NCI-H2171 (cell line): ENCODE data around the gene MIER1.
"Not testable (repeated sequence)": the region's sequence is repeated elsewhere in the genome, so short reads cannot be mapped to it uniquely, and the experiment has no call there.

Experiments used
- DNase-seq: peaks from one replicate; lab custom pipeline; 2025; lab: John Stamatoyannopoulos, UW

MIER1 gene

DNA sequence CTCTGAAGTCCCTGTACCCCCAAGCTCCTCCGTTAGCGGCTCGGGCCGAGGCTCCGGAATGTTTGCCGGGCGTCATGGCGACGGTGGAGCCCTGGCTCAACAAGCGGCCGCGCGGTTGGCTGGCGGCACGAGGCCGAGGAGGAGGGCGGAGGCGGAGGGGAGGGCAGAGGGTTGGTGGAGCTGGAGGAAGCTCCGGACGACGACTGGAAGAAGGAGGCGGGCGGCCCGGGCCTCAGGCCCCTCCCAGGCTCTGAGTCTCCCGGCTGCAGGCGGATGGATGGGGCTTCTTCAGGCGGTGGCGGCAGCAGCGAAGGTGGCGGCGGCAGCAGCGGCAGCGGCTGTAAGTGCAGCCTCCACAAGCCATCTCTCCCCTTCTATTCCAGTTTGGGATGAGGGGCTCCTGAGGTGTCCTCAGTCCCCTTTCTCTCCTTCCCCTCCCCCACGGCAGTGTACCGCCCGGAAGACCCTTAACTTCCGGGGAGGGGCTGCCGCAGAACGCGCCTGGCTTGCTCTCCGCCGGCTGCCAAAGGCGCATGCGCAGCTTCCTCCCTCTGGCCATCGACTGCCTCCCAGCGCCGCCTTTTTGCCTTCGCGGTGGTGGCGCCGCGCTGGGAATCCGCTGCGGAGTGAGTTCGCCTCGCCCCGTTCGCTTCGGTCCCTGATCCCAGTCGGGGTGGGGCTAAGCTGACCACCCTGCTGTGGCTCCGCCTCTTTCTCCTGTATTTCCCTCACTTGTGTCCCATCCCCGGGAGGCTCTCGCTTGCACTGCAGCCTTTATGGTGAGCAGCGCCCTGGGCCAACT is at the start of gene MIER1, which contains the start of gene DNAI4:
Gene MIER1 (plus strand): TSS at position 235 of the 802 bp plus-strand sequence. CDS start 39 bp downstream, at position 274.
Gene DNAI4 (minus strand): TSS at position 101 of the 802 bp plus-strand sequence. CDS start 25 bp downstream, at position 76.
- DNase-seq, result peak; percentile 96

DNA sequence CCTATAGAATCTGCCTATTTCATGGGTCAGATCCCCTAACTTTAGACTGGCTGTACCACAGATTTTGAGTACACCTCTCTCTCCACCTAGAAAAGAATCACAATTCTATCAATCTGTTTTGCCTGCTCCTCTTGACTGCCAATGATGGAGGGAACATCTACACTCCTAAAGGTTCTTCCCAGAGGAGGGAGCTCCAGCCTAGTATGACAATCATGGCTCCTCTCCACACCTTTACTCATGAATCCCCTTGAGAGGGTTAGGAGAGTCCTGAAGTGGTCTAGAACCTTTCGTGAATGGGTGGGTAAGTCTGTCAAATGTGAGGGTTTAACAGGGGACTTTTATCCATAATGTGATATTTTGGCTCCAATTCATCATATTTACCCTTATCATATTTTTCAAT is 48.1 kb upstream of the MIER1 start:
- DNase-seq, result no peak

DNA sequence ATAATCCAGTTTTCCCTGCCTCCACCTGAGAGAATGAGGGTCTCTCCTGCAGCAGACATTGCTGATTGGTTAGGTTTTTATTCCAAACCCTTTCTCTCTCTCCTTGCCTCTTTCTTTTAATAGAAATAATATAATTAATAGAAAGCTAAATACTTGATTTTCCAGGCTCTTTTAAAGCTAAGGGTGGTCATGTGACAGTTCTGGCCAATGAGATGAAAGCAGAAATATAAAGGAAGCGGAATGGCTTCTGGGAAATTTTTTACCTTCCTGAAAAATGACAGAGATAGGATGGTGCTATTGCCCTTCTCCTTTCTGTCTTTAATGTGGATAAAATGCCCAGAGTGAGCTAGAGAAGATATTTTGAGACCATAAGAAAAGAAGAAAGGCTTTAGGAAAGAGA is 35.8 kb upstream of the MIER1 start:
- no peak for DNase-seq

DNA sequence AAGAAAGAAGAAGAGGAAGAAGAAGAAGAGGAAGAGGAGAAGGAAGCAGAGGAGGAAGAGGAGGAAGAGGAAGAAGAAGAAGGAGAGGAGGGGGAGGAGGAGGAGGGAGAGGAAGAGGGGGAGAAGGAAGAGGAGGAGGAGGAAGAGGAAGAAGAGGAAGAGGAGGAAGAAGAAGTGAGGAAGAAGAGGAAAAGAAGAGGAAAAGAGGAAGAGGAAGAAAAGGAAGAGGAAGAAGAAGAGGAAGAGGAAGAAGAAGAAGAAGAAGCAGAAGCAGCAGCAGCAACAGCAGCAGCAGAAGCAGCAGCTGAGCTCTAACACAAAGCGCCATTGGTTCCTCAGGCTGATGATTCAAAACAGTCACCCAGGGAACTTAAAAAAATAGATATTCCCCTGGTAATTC is 34.2 kb upstream of the MIER1 start:
- no peak for DNase-seq

DNA sequence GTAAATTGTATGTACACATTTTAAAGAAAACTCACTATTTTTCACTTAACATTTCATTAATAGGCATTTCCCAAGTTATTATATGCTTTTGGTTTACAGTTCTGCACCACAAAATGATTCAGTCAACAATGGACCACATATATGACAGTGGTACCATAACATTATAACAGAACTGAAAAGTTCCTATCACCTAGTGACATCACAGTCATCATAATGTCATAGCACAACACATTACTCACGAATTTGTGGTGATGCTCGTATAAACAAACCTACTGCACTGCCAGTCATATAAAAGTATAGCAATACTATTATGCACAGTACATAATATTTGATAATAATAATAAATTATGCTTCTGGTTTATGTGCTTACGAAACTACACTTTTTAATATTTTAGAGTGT is 31.1 kb upstream of the MIER1 start:
- no peak for DNase-seq

DNA sequence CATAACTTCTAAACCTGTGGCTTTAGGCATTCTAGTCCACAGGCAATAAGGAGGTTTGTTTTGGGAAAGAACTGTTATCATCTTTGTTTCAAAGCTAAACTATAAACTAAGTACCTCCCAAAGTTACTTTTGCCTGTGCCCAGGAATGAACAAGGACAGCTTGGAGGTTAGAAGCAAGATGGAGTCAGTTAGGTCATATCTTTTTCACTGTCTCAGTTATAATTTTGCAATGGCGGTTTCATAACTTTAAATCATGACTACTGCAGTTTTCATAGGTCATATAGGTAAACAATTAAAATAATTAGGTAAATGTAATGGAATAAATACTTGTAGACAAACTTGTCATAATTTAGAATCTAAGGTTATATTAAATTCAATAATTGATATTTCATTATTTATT is 9.6 kb upstream of the MIER1 start:
- DNase-seq, result not testable (repeated sequence)

DNA sequence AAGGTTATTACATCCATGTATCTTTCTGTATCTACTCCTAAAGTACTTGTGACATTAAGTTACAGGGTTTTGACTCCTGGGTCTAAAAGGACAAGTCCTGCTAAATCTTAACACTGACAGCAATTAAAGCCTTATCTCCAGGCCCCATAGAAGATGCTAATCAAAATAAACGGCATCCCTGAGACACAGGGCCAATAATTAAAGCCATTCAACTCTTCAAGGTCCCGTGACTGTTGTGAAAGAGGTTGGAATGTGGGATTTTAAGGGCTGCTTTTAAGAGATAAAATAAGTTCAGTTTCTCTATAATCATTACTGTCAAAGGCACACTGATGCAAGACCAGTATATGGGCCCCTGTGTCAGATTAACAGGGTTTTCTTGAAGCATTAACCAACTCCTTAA is 8.5 kb upstream of the MIER1 start:
- DNase-seq, result no peak

DNA sequence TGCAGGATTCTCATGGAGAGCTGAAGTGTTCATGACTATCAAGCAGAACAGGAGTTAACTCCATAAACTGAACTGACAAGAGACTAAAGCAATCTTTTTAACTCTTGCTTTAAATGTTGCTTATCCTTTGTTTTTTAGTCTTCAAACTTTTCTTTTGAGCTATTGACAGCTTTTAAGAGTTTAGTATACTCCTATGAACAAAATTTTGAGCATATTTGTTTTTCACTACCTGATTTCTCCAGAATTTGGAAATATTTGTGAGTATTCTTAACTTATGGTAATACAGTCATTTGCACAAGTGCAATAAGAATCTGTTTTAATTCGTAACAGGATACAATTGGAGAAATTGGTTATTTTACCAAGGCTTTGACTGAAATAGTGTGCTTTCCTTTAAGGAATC is 7.3 kb upstream of the MIER1 start:
- DNase-seq, result no peak

DNA sequence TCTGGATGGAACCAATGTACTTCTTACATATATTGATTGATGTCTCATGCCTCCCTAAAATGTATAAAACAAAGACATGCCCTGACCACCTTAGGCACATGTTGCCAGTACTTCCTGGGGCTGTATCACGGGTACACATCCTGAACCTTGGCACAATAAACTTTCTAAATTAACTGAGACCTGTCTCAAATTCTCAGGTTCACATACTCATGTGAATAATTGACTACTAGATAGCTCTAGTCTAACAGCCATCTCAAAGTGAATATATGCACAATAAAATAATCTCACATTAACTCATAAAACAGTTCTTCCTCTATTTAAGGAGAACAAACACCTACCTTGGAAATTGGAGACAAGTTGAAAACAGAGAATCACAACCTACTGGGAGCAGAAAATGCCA is 5.7 kb upstream of the MIER1 start:
- DNase-seq, result no peak

DNA sequence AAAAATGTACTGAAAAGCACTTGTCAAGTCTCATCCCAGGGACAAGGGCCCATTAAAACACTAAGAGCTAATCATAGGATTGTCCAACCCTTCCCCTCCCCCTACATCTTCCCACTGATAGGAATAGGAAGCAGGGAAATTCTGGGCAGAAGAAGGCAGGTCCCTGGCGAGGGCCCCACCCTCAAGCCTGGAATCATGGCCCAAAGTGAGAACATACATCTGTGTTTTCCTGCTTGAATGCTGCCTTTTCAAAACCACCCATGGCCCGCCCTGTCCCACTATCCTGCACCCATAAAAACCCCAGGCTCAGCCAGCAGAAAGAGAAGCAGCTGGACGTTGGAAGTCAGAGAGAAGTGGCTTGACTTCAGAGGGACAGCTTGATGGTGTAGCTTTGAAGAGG is 5.0 kb upstream of the MIER1 start:
- no peak for DNase-seq

DNA sequence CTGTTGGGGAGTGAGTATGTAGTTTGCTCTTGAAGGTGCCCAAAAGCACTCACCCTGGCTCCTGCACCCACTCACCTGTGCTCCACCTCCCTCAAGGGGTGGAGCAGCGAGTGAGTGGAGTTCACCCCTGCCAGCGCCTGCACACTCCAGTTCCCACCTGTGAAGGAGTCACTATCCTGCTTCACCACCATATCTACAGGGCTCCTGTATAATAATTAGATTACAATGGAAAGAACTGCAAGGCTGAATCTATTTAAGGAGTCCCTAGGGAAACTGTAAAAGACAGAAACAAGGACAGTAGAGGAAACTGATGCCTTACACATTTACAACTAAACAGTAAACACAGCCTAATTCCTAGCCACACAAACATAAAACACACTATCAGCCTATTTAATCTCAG is 4.2 kb upstream of the MIER1 start:
- no peak for DNase-seq

DNA sequence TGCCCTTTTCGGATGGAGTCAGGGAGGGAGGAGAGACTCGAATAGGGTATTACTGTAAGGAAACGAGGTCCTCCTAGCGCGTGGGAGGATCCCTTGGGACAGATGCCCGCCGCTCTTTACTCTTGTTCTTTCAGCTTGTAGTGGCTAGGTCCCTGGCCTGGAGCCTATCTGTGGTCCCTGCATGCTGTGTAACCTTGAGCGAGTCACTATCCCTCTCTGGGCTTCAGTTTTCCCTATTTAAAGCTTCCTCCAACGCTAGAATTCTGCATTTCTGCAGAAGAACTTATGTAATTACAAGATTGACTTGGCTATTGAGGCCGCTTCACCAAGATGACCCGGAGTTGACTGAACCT is 744 bp downstream of the MIER1 start:
- no peak for DNase-seq

DNA sequence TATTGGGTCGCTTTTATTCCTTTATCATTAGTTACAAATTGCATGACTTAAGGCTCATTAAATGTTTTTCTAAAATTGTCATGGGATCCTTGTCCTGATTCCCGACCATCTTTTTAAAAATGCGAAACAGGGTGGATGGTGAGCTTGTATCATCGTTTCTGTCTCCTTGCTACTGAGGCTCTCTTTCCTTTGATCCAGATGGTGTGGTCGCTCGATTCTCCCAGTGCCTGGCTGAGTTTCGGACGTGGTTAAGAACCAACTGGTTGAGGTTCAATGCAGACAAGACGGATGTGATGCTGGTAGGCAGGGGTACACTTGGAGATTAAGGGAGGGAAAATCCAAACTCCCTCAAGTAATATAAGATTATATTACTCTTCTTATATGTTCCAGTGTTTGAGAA is 1.2 kb downstream of the MIER1 start:
- no peak for DNase-seq

DNA sequence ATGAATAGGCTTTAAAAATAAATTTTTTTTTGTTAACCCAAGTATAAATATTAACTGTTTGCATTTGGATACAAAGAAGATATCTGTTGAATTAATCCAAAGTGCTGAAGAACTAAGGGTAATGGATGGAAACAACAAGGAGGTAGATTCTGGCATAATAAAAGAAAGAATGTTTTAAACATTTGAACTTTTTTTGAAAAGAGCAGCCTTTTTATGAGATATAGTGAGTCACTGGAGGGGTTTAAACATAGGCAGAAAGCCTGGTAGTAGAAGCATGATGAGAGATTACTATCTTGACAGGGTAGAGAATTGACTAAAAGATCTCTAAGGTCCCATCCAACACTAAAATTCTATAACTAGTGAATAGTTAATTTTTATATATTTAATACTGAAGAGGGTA is 2.7 kb downstream of the MIER1 start:
- DNase-seq, result no peak

DNA sequence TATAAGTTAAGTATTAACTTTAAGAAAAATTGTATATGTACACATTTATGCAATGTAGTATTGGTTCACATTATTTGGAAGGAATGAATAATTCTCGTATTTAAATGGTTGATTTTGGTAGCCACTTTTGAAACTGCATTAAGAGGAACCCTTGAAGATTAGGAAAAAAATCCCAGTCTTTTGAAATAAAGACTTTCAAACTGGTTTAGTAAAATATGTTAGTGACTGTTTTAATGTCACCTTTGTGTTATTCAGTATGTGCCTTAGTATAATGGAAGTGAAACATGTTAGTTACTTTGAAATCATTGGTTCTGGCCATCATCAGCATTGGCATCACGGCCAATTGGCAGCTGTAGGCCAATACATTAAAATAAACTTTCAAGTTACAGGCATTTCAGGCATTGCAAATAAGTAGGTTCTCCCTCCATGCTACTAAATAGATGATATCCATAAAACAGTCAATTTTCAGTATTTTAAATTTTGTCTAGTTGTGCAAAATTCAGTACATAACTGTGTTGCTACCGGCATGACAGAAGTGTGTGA is 4.4 kb downstream of the MIER1 start:
- DNase-seq, result no peak

DNA sequence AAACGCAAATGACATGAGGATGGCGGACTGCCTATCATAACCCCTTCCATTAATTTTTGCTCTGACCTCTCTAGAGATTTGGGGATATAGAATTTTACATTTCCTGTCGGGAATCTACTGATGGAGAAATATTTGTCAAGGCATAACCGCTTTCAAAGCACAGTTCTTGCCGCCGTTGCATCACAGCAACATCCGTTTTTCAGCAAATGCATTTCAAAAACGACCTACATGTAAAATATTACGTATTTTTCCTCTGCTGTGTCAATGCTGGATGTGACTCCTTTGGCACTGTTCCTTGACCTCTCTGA is 4.9 kb downstream of the MIER1 start:
- DNase-seq, result no peak

DNA sequence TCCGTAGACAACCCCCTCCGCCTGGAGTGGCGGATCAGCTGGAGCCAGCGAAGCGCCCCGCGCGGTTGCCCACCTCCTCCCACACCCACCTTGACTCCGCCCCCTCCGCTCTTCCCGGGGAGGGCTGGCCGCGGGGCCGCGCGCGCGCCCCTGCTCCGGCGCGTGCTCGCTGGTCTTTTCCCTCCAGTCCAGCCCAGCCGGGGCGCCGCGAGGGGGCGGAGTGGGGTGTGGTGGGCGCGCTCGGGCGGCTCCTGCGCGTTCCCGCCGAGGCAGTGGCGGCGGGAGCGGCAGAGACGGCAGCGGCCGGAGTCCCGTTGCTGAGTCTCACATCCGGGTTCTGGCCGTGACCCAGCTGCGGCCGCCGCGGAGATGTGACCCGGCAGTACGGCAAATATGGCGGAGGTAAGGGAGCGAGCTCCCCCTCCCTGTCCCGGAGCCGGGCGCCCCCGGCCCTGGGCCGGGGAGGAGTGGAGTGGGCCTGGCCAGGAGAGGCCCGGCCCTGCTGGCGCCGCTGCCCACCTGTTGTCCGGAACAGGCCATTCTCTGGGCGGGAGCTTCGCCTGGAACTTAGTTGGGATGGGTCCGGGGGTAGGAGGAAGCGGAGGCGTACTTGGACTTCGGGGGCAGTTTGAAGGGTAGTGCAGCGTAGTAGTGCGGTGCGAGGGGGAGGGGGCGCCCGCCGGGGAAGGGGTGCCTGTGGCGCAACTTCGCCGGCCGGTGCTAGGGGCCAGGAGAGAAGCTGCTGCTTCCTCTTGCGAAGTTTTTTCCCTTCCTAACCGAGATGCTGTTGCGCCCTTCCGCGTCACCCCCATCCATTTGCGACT is 5.4 kb downstream of the MIER1 start:
- DNase-seq, result peak; percentile 92

DNA sequence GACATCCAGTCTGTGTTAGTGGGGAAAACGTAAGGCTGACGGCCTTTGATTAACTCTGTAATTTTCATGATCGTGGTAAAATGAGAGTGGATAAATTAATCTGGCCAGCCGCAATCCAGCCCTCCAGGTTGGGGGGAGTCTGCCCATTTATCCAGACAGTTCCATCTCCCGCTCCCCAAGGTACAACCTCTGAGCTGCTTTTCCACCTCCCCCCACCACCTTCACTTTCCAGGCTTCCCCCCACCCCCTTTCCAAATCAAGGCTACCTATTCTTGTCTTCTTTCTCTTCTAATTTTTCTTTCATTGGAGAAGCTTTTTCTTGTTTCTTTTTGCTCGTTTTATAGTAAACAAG is 6.0 kb downstream of the MIER1 start:
- DNase-seq, result peak; percentile 11

DNA sequence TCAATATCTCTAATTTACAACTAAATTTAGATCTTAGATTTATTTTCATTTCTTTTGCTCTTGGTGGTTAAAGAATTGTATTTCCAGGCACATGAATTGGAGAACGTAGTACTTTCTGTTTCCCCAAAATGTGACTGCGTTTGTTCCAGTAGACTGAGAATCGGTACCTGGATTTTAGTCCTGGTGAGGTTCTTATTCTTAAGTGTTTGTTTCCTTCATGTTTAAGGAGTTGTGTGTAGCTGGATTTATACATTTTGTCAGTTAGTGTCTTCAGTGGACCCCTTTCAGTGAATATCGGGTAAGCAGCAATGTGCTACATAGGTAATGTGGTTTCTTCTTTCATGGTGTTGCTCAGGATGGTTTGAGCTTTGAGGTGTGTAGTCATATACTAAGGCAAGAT is 6.8 kb downstream of the MIER1 start:
- DNase-seq, result no peak

DNA sequence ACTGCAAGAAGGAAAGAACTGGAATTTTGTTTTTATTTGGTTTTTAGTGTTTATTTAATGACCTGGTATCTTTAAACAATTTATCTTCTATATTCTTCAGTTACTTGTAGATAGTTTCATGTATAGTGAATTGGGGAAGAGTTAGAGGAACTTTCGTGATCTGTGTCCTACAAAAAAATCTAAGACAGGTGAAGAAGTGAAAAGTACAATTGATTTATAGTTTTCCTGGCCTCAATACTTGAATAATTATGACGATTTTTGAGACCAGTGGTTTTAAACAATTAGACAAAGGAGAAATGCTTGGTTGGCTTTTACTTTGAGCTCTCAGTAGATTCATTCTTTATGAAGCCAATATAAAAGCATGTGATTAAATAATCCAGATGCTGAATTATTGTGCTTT is 7.5 kb downstream of the MIER1 start:
- DNase-seq, result no peak

DNA sequence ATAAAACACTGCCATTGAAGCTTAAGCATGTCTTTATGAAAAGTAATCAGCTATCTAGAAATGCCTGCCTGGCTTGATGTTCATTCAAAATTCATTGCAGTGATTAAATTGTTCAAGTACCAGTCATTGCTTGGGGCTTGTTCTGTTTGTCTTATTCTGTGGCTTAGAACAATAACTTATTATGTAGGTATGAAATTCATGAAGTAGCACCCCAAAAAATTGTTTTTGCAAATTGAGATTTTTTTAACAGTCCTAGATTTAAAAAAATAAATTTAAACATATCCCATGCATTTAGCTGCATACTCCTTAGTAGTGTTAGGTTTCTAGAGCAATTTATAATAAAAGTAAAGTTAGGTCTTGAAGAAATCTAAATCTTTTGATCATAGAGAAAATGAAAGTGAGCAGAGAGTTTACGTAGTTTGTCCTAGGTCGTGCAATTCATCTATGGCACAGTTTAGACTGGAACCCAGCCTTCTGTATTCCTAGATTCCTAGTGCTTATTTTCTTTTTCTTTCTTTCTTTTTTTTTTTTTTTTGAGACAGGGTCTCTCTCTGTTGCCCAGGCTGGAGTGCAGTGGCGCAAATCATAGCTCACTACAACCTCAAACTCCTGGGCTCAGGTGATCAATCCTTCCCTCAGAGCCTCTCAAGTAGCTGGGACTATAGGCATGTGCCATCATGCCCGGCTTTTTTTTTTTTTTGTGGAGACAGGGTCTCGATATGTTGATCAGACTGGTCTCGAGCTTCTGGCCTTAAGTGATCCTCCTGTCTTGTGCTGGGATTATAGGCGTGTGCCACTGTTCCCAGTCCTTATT is 9.3 kb downstream of the MIER1 start:
- peak; percentile 8 for DNase-seq

DNA sequence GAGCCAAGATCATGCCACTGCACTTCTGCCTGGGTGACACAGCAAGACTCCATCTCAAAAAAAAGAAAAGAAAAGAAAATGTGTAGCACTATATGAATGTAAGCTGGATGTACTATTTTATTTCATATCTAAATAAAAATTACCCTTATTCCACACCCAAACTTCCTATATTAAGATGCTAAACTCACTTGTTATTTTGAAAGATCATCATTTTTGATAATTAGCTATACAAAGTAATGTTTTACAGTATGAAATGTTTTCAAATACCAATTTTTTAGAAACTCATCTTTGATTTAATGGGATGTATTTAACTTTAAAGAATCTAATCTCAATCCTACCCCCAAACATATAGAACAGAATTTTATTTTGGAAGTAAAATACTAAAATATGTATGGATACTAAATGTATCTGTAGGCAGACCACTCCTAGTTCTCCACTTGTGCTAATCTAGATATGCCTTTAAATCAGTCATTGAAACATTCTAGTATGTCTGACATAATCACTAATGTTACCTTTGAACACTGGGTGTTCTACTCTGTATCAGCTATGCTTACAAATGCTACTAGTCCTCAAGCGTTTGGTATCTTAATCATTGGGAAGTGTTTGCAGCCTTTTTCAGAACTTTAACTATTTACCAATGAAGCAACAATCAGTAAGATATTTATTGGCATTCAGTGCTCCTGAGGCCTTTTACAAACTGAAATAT is 12.9 kb downstream of the MIER1 start:
- no peak for DNase-seq
